IMR-90 (cell line): ENCODE data around the gene LYRM9. TPM values are rescaled to one million over a fixed set of nuclear protein-coding genes. Genes with fewer than 3 reads are reported as not detected.

Experiments used
- ATAC-seq: fragments of 200-7000 bp; cut with Tn5 transposase; 2 replicates; pipeline ENCODE4 v1.9.1; 2020; ENCODE audit warnings: low read depth, mild to moderate bottlenecking, moderate library complexity
- BruUV-seq: library from RNA; stranded (reverse); fragments of 400-500 nt; replicated peaks from 2 replicates; lab custom pipeline; 2021; lab: Mats Ljungman, UMichigan
- CTCF ChIA-PET: fragments of 300-600 bp; formaldehyde crosslinking; extraction: SDS; loops from one replicate; lab custom pipeline; 2021; ENCODE audit warnings: antibody characterized with exemption; lab: Yijun Ruan, JAX
- POLR2A ChIA-PET: fragments of 300-600 bp; sonication (Branson Sonifier 250); formaldehyde crosslinking; loops from one replicate; lab custom pipeline; 2022; ENCODE audit warnings: antibody characterized with exemption; ENCODE audit not compliant: unreplicated experiment; lab: Charles Lee
- DNase-seq: peaks from one replicate; pipeline ENCODE4 v3.0.0; 2013
- H2AFZ ChIP-seq: replicated peaks from 2 replicates; pipeline ENCODE3; 2013; ENCODE audit warnings: low read length, mild to moderate bottlenecking; ENCODE audit not compliant: poor library complexity
- H2AK5ac ChIP-seq: 2 replicates; pipeline ENCODE4 v1.6.1; 2013; ENCODE audit warnings: low read depth, low read length, inconsistent platforms
- H2AK9ac ChIP-seq: replicated peaks from 2 replicates; pipeline ENCODE3; 2013; ENCODE audit warnings: mild to moderate bottlenecking, low read depth, low read length, moderate library complexity; ENCODE audit not compliant: poor library complexity
- H2BK120ac ChIP-seq: 2 replicates; pipeline ENCODE4 v1.6.1; 2013; ENCODE audit warnings: low read depth, low read length, inconsistent platforms
- H2BK15ac ChIP-seq: 3 replicates; pipeline ENCODE4 v1.6.1; 2013; ENCODE audit warnings: low read depth, low read length, inconsistent platforms
- H2BK20ac ChIP-seq: 2 replicates; pipeline ENCODE4 v1.6.1; 2013; ENCODE audit warnings: low read depth, mild to moderate bottlenecking, inconsistent platforms, low read length, moderate library complexity
- H2BK5ac ChIP-seq: 2 replicates; pipeline ENCODE4 v1.6.1; 2013; ENCODE audit warnings: mild to moderate bottlenecking, low read depth, low read length, inconsistent platforms; ENCODE audit not compliant: poor library complexity, severe bottlenecking
- H3K14ac ChIP-seq: replicated peaks from 2 replicates; pipeline ENCODE4 v1.6.1; 2013; ENCODE audit warnings: low read depth, low read length, inconsistent platforms
- H3K18ac ChIP-seq: 2 replicates; pipeline ENCODE4 v1.6.1; 2013; ENCODE audit warnings: low read depth, low read length, control low read depth
- H3K23ac ChIP-seq: 2 replicates; pipeline ENCODE4 v1.6.1; 2013; ENCODE audit warnings: low read depth, low read length, inconsistent platforms
- H3K27ac ChIP-seq: 2 replicates; pipeline ENCODE4 v1.5.1; 2013; ENCODE audit warnings: mild to moderate bottlenecking, control low read depth, low read length; ENCODE audit not compliant: insufficient read depth
- H3K27me3 ChIP-seq: 2 replicates; pipeline ENCODE4 v1.6.1; 2013; ENCODE audit warnings: low read length; ENCODE audit not compliant: control insufficient read depth, insufficient read depth
- H3K36me3 ChIP-seq: 2 replicates; pipeline ENCODE4 v1.6.1; 2013; ENCODE audit warnings: low read length, mixed read lengths; ENCODE audit not compliant: control insufficient read depth, insufficient read depth
- H3K4ac ChIP-seq: 2 replicates; pipeline ENCODE4 v1.6.1; 2013; ENCODE audit warnings: low read depth, low read length, inconsistent platforms
- H3K4me1 ChIP-seq: 2 replicates; pipeline ENCODE4 v1.6.1; 2013; ENCODE audit warnings: low read length, mixed read lengths; ENCODE audit not compliant: control insufficient read depth, insufficient read depth
- H3K4me2 ChIP-seq: 2 replicates; pipeline ENCODE4 v1.6.1; 2013; ENCODE audit warnings: low read depth, mild to moderate bottlenecking, control low read depth, low read length, moderate library complexity
- H3K4me3 ChIP-seq: 2 replicates; pipeline ENCODE4 v1.5.1; 2013; ENCODE audit warnings: low read depth, mild to moderate bottlenecking, control low read depth, low read length, moderate library complexity; ENCODE audit not compliant: insufficient read depth
- H3K56ac ChIP-seq: 2 replicates; pipeline ENCODE4 v1.6.1; 2013; ENCODE audit warnings: low read length, inconsistent platforms; ENCODE audit not compliant: insufficient read depth; ENCODE audit errors: extremely low read depth
- H3K79me1 ChIP-seq, 2 experiments: 2 replicates each; pipeline ENCODE4 v1.6.1; 2013; ENCODE audit warnings: low read length in 2 of 2, inconsistent platforms in 1 of 2, low read depth in 1 of 2
- H3K9ac ChIP-seq: 2 replicates; pipeline ENCODE4 v1.6.1; 2013; ENCODE audit warnings: low read depth, low read length, control low read depth
- H3K9me1 ChIP-seq: 2 replicates; pipeline ENCODE4 v1.6.1; 2013; ENCODE audit warnings: low read length, inconsistent platforms; ENCODE audit not compliant: insufficient read depth
- H3K9me3 ChIP-seq: 2 replicates; pipeline ENCODE4 v1.6.1; 2013; ENCODE audit warnings: low read length; ENCODE audit not compliant: control insufficient read depth, insufficient read depth
- H4K20me1 ChIP-seq: 2 replicates; pipeline ENCODE4 v1.6.1; 2013; ENCODE audit warnings: low read length, inconsistent platforms; ENCODE audit not compliant: insufficient read depth
- H4K5ac ChIP-seq: 2 replicates; pipeline ENCODE4 v1.6.1; 2013; ENCODE audit warnings: mild to moderate bottlenecking, low read depth, low read length, control low read depth
- H4K8ac ChIP-seq, 2 experiments: 2 replicates each; pipeline ENCODE4 v1.6.1; 2013; ENCODE audit warnings: low read depth in 2 of 2, low read length in 2 of 2, control low read depth in 1 of 2, inconsistent platforms in 1 of 2
- H4K91ac ChIP-seq: 2 replicates; pipeline ENCODE4 v1.6.1; 2013; ENCODE audit warnings: low read depth, low read length, inconsistent platforms; ENCODE audit not compliant: insufficient read depth
- RCOR1 ChIP-seq: IDR thresholded peaks from 2 replicates; pipeline ENCODE4 v1.6.1; 2012; ENCODE audit warnings: mild to moderate bottlenecking, low read length, improper control_type of control experiment; ENCODE audit not compliant: insufficient replicate concordance
- WGBS, 2 experiments: methylation state at CpG; one replicate each; pipeline versions ENCODE4 v1.1.5 to v1.1.7; 2013; ENCODE audit warnings: missing lambda C conversion rate in 2 of 2; ENCODE audit not compliant: insufficient read length in 1 of 2; ENCODE audit errors: extremely low coverage in 2 of 2; 5-methylcytosine and 5-hydroxymethylcytosine counted together
- dilution Hi-C: fragments of 300-500 bp; cut with HindIII; formaldehyde crosslinking; loops from one replicate; pipeline ENCODE4 v1.14.3; 2018; ENCODE audit warnings: low sequenced_read_pairs; ENCODE audit not compliant: unreplicated experiment
- in situ Hi-C: fragments of 300-500 bp; cut with MboI; formaldehyde crosslinking; loops from 3 replicates; pipeline ENCODE4 v1.14.3; 2019; ENCODE audit warnings: low sequenced_read_pairs, inconsistent platforms, mixed read lengths
- intact Hi-C: fragments of 100-400 bp; cut with micrococcal nuclease; formaldehyde crosslinking; loops from 2 replicates; pipeline ENCODE4 v1.10.0; 2022
- polyA plus RNA-seq, 3 experiments: library from polyadenylated mRNA; depleted of rRNA; stranded (reverse); fragments of >200 nt; gene quantifications; 2 replicates each; pipeline ENCODE4 v1.2.3, GENCODE V29; 2012; ENCODE audit warnings: low replicate concordance in 1 of 3
- total RNA-seq: library from RNA; depleted of rRNA; stranded (reverse); fragments of >200 nt; gene quantifications from 2 replicates; pipeline ENCODE4 v1.2.3, GENCODE V29; 2012
- TF ChIP-seq, protein P1 (sequence below): conservative IDR thresholded peaks from 2 replicates; pipeline ENCODE4 v1.5.1; 2012; ENCODE audit warnings: mild to moderate bottlenecking, low read depth, low read length, improper control_type of control experiment

LYRM9 gene
- total and polyA plus RNA-seq, 2 of the 4 experiments (the other 2 are of a cell fraction), result 3.2 to 4.8 TPM

DNA sequence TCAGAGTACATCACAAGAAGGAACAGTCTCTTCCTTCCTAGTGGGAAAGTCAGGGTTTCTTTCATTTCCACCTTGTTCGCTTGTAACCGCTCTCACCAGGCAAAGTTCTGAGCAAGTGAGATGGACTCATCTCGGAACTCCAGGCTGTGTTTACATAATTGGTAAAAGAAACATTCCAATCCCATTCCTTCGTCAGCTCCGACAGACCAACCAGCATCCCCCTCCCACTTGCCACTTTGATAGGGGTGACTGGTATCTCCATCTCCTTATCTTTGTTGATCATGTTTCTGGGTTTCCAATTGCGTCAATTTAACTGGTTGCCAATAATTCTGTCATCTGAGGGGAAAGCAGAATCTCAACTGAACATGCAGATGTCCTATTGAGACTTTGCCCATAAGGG, 36.8 kb upstream of the LYRM9 start:
- DNase-seq (peak; percentile 62), ATAC-seq (peak; percentile 74)
- no peaks in the 10 kb centered on the region for H3K79me1 ChIP-seq
- H3K27ac ChIP-seq, result no peak overlapping the region
- H4K5ac ChIP-seq, result no peak overlapping the region
- H2AFZ ChIP-seq, result no peak overlapping the region
- H3K4me2 ChIP-seq, result 0 out of 2 replicates have a peak overlapping the region, but pooled peaks have one; percentile 3
- no peak overlapping the region for H2BK5ac ChIP-seq
- H3K4ac ChIP-seq, result no peak overlapping the region
- no peak overlapping the region for H3K18ac ChIP-seq
- H3K23ac ChIP-seq, result no peak overlapping the region
- no peaks in the 10 kb centered on the region for H3K36me3 ChIP-seq
- BruUV-seq, result no TSS peak
- peak; percentile 46 for TF ChIP-seq RCOR1
- TF ChIP-seq, protein P1, sequence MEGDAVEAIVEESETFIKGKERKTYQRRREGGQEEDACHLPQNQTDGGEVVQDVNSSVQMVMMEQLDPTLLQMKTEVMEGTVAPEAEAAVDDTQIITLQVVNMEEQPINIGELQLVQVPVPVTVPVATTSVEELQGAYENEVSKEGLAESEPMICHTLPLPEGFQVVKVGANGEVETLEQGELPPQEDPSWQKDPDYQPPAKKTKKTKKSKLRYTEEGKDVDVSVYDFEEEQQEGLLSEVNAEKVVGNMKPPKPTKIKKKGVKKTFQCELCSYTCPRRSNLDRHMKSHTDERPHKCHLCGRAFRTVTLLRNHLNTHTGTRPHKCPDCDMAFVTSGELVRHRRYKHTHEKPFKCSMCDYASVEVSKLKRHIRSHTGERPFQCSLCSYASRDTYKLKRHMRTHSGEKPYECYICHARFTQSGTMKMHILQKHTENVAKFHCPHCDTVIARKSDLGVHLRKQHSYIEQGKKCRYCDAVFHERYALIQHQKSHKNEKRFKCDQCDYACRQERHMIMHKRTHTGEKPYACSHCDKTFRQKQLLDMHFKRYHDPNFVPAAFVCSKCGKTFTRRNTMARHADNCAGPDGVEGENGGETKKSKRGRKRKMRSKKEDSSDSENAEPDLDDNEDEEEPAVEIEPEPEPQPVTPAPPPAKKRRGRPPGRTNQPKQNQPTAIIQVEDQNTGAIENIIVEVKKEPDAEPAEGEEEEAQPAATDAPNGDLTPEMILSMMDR, result no peak
- H3K4me1 ChIP-seq, result no peaks in the 10 kb centered on the region
- no peak overlapping the region for H3K9ac ChIP-seq
- no peak overlapping the region for H3K4me3 ChIP-seq
- H3K9me1 ChIP-seq, result no peaks in the 10 kb centered on the region
- H4K8ac ChIP-seq, result no peak overlapping the region
- ChIA-PET POLR2A (no interaction called here), CTCF (no interaction called here)
- H2AK9ac ChIP-seq, result no peak overlapping the region
- in situ Hi-C loops, result no loop called here
- no peak overlapping the region for H2BK15ac ChIP-seq
- no peak overlapping the region for H3K56ac ChIP-seq
- H4K20me1 ChIP-seq, result no peaks in the 10 kb centered on the region
- H3K27me3 ChIP-seq, result no peaks in the 10 kb centered on the region; the same call in none of the 2 replicates
- no peak overlapping the region for H2AK5ac ChIP-seq
- no peak overlapping the region for H4K91ac ChIP-seq
- no peak overlapping the region for H3K14ac ChIP-seq
- H3K9me3 ChIP-seq, result no peaks in the 10 kb centered on the region
- H2BK20ac ChIP-seq, result no peak overlapping the region
- no CpG with 5 or more reads among the region's 6 CpGs for WGBS, 2 experiments
- dilution Hi-C loops, result no loop called here
- intact Hi-C loops, result no loop called here
- no peak overlapping the region for H2BK120ac ChIP-seq
